ENCODE data around the gene MCRIP2.
"Not testable (repeated sequence)": the region's sequence is repeated elsewhere in the genome, so short reads cannot be mapped to it uniquely, and the experiment has no call there.

The MCRIP2 gene

GRCh38 chr16:641326-642188, at the start of gene MCRIP2:
TSS of gene MCRIP2 (plus strand) at chr16:641828. CDS start at chr16:641992, 164 bp downstream.
- no peak for FAIRE-seq

GRCh38 chr16:591892-592517, 49.6 kb upstream of the MCRIP2 start:
- FAIRE-seq = no peak

GRCh38 chr16:592518-593306, 48.9 kb upstream of the MCRIP2 start:
- no peak for FAIRE-seq

GRCh38 chr16:593406-593805, 48.2 kb upstream of the MCRIP2 start:
- no peak for FAIRE-seq

DNA sequence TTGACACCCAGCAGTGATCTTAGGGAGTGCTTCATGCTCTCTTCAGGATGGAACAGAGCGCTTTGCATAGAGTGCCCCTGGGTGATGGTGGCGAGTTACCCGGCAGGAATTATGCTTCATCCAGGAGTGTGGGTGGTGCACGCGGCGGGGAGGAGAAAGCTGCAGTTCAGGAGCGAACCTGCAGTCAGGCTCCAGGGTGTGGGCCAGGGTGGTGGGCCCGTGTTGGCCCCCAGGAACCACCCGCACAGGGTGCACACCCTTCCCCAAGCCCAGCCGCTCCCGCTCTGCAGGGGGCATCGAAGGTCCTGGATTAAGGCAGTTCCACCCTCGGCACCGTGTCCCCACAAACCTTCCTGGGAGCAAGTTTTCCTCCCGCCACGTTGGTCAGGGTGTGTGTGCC, 47.8 kb upstream of the MCRIP2 start:
- FAIRE-seq = no peak

GRCh38 chr16:595094-595528, 46.5 kb upstream of the MCRIP2 start:
- no peak for FAIRE-seq

DNA sequence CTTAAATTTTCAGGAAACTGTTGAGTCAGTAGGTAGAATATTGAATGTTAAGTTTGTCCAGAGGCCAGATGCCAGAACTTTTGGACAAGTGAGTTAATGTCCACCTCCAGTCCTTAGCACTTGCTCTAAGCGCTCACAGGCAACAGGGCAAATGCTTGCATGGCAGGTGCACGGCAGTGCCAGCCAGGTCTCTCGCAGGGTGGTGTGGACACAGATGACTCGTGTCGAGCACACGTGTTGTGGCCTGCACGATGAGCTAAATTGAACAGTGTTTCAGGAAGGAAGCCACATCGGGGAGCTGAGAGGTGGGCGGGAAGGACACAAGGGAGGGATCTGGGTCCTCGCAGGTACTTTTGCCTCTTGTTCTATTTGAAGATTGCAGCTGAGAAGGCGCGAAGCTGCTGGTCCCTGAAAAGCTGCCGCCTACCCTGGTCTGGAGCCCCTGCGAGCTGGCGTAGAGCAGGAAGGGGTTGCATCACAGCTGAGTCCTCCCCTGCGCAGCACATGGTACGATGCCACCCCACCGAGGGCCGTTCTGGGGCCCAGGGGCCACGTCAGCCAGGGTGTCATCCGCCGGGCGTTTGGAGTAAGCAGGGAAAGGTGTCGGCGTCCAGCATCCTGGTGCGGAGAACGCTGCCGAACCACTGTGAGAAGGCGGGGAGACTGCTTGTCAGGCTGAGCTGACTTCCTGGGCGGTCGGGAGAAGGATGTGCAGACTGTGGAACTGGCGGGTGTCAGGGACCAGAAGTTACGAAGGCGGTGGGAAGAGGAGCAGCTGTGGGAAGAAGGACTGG, 45.5 kb upstream of the MCRIP2 start:
- no peak for FAIRE-seq

GRCh38 chr16:596736-597060, 44.9 kb upstream of the MCRIP2 start:
- no peak for FAIRE-seq

DNA sequence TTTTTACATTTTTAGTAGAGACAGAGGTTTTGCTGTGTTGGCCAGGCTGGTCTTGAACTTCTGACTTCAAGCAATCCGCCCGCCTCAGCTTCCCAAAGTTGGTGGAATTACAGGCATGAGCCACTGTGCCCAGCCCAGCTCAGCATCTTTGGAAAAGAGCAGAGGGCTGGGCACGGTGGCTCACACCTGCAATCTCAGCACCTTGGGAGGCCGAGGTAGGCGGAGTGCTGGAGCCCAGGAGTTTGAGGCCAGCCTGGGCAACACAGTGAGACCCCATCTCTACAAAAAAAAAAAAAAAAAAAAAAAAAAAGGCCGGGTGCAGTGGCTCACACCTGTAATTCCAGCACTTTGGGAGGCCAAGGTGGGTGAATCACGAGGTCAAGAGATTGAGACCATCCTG, 44.0 kb upstream of the MCRIP2 start:
- FAIRE-seq = not testable (repeated sequence)

DNA sequence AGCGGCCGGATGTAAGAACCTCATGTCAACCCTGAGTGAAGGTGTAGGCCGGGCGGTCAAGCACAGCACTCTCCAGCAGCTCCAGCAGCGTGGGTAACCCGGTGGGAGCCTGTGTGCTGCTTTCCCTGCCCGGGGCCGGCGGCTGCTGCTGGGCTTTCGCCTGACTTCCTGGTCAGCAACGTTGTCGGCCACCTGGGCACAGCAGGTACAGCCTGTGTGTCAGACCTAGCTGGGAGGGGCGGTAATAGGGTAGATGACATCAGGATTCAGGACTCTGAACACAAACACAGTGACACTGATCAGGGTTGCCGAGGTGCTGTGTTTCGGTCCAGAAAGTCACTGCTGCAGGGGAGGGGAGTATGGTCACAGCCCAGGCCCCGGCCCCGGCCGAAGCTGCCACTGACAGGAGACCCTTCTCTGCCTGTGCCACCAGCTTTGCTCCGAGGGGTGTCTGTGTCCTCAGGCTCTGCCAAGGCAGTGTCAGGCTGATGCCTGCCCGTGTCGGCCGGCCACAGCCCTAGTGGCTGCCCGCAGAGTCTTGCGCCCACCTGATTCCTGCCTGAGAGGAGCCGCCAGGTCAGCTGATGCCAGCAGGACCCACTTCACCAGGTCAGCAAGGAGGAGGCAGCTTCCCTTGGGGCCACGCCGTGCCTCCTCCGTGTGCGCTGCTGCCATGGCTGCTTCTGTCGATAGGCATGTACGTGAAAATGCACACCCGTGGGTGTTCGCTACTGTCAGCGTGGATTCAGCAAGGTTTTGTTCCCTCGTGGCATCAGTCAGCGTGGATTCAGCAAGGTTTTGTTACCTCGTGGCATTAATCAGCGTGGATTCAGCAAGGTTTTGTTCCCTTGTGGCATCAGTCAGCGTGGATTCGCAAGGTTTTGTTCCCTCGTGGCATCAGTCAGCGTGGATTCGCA, 42.5 kb upstream of the MCRIP2 start:
- FAIRE-seq = no peak

DNA sequence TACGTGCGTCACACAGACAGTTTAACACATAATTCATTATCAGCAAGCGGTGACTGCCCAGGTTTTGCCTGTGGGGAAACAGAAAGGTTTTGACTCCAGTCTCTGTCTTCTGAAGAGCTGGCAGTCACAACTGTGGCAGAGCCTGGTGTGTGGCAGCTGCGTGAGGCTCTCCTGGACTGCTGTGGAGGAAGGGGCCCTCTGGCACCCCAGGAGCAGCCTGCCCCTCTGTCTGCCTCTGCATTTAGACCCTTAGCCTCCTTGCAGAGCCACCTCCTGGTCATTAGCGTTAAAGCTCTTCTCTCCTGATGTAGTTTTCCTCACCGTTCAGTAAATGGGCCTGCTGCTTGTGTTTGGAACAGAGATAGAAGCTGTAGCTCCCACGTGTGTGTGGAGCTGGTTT, 40.8 kb upstream of the MCRIP2 start:
- FAIRE-seq = no peak

DNA sequence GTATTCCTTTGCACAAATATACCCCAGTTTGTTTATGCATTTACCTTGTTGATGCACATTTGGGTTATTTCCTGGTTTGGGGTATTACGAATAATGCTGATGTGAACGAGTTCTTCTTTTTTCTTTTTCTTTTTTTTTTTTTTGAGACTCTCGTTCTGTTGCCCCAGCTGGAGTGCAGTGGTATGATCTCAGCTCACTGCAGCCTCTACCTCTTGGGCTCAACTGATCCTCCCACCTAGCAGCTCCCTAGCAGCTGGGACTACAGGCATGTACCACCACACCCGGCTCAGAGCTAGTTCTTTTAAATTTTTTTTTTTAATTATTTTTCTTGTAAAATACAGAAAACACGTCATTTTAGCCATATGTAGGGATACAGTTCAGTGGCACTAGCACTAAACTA, 37.7 kb upstream of the MCRIP2 start:
- FAIRE-seq = no peak

- no peak for FAIRE-seq
Measured at GRCh38 chr16:606656-607307, 34.8 kb upstream of the MCRIP2 start.

DNA sequence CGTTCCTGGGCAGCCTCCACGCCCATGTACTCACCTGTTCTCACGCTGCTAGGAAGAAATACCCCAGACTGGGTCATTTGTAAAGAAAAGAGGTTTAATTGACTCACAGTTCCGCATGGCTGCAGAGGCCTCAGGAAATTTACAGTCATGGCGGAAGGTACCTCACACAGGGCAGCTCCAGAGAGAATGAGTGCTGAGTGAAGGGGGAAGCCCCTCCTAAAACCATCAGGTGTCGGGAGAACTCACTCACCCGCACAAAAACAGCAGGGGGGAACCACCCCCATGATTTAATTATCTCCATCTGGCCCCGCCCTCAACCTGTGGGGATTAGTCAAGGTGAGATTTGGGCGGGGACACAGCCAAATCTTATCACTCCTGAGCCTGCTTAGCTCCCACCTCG, 33.6 kb upstream of the MCRIP2 start:
- FAIRE-seq = no peak

- no peak for FAIRE-seq
Measured at GRCh38 chr16:609316-609715, 32.3 kb upstream of the MCRIP2 start.

- FAIRE-seq = no peak
Measured at GRCh38 chr16:609984-610383, 31.6 kb upstream of the MCRIP2 start.

DNA sequence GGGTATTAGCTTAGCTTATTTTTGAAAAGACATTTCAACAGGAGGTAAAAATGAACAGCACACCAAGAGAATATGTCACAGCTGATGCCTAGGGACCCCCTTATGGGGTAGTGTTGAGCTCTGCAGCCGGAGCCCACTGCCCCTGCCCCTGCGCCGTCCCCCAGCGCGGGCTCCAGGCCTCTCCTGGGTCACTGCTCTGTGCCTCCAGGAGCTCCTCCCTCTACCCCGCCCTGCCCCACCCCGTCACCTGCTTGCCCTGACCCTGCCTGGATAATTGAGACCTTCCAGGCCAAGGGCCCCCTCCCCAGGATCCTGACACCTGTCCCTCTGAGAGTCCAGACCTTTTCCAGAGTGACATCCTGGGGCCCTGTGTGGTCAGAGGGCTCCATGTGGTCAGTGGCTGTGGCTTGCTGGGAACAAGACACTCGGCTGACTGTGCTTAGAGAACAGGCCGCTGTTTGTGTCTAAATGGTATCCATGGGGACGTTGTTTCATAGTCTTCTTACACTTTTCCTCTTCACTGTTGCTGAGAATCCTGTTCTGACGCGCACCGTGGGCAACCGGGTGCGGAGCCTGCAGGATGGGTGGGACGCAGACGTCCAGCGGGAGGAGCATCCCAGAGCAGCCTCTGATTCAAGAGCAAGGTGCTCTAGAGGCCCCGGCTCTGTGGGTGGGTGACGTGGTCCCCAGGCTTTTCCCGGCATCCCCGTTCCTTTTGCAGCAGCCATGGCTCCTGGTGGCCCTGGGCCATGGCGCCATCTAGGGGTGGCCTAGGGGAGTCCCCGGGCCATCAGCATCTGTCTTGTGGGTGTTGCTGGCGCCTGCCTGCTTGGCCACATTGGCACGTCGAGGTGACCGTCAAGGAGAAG, 30.9 kb upstream of the MCRIP2 start:
- FAIRE-seq = no peak

- no peak for FAIRE-seq
Measured at GRCh38 chr16:615122-615521, 26.5 kb upstream of the MCRIP2 start.

- no peak for FAIRE-seq
Measured at GRCh38 chr16:616733-617586, 24.7 kb upstream of the MCRIP2 start.

Measured in A204.1 (cell line).